Measurements from ENCODE around the gene CAPZB.

The CAPZB gene

DNA sequence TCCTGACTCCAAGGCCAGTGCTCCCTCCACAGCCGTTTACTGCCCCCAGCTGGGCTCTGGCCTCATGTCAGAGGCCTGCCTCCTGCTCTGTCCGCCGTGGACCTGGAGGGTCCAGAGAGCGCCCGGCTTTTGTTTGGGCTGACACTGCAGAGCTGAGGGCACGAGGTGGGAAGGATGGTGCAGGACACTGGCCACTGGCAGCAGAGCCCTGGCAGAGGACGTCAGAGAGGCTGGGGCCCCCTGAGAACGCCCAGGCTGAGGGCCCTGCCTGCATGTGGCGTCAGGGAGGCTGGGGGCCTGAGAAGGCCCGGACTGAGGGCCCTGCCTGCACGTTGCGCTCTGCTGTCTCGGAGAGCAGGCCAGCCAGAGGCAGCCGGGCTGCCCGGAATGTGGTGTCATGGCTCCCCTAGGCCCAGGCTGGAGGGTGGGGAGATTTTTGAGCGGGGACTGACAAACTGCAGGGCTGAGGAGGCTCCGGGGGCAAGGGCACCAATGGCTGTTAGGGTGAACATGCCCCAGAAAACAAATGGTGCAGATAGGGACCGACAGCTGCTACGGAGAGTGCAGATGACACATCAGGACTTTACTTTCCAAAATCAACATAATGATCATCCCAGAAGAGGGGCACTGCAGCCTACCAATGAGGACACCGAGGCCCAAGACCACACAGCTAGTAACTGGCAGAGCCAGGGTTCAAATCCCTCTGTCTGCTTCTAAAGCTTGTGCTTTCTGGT is 141.6 kb downstream of the CAPZB start:
- no peak for DNase-seq

DNA sequence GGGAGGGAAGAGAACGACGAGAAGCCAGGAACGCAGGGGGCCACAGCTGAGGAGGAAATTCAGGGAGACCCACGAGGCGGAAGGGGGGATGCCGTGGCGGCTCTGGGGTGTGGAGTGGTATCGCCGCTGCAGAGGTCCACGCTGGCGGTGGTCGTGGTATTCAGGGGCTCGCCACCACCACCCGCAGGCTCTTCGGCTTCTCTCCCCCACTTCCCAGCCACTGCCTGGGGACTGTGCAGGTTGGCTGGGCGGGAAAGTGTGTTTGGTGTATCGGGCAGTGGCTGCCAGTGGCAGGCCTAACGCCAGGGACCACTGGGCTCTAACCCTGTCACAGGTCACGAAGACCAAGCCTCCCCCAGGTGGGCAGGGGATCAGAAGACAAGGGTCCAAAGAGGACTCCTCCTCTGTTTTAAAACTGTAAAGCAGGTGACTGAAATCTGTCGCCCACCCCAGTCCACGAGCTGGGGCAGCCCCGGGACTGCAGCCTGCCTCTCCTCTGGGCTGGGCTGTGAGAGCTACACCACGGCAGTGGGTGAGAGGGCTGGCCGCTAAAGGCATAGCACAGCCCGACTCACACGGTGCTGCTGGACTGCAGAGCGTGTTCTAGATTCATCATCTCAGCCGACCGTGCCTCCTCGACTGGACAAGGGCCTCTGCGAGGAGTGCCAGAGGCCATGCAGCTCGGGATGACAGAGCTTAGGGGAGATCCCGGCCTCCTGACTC is 142.3 kb downstream of the CAPZB start:
- DNase-seq = no peak

DNA sequence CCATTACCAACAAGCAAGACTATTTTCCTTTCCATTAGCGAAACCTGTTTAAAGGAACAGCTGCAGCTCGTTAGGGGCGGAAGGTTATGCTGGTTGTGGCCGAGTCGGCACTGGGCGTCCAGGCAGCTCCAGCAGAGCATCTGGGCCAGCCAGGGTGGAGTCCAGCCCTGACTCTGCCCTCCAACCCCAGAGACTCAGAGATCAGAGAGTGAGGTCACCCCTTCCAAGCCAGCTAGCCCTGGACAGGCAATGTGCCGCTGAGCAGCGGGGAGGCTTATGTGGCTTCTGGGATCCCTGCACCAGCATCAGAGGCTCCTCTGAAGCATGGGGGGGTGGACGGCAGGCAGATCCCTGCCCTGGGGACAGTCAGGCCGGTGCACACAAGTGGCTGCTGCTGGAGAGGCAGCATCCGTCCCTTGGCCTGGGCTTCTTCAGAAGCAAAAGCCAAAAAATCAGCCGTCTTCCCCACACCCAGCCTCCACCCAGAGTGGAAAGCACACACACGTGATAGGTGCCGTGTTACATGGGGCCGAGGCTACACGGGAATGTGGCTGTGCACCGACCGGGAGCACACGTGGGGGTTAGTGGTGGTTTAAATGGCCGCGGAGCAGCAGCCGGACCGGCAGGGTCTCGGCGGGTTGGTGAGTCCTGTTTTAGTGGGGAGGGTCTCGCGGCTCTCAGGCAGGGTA is 143.1 kb downstream of the CAPZB start:
- no peak for DNase-seq

DNA sequence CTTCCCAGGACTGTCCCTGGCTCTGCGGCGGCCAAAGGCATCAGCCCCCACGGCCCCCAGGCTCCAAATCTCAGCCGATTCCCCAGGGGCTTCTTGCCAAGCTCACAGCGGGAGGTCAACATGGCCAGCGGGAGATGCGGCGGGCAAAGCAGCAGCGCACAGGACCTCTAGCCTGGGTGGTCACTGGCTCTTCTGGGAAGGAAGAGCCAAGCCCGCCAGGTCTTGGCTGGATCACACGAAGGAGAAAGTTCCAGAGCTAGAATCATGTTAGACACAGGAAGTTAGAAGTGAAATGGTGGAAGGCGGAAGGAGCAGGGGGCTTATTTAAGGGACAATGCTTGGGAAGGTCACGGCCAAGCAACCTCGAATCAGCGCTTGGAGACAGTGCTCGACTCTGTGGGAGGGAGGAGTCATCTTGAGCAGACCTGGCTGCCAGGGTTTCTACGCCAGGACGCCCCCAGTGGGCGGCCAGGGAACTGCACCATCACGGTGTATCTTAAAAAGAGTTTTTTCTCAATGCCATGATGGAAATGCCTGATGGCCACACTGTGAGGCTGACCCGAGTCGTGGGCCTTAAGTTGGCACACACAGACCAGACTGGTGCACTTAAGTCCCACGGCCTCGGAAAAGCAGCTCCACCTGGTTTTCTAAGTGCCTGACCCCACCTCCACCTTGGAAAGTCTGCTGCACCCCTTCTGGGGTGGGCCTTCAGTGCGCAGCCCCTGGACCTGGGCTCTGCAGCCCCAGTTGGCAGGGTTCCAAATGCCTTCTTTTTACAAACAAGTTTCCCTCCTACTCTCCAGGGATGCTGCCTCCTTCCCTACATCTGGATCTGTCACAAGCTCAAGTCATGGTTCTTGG is 143.9 kb downstream of the CAPZB start:
- peak; percentile 43 to 68 (median 58) for DNase-seq

DNA sequence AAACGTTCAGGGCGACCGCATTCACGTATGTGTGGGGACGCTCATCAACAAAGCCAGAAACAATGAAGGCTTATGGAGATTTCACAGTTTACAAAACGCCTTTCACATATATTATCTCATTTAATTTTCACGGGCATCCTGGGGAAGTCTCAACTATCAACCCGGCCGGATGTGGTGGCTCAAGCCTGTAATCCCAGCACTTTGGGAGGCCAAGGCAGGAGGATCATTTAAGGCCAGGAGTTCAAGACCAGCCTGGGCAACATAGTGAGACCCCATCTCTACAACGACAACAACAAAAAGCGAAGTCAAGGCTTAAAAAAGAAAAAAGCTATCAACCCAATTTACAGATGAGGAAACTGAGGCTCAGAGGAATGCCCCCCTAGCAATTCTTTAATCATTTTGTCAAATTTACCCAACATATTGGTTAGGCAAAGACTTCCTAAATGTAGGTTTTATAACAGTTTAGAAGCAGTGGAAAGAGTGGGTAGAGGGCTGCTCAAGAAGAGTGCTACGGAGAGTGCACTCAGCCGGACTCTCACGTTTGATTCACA is 144.9 kb downstream of the CAPZB start:
- no peak for DNase-seq

DNA sequence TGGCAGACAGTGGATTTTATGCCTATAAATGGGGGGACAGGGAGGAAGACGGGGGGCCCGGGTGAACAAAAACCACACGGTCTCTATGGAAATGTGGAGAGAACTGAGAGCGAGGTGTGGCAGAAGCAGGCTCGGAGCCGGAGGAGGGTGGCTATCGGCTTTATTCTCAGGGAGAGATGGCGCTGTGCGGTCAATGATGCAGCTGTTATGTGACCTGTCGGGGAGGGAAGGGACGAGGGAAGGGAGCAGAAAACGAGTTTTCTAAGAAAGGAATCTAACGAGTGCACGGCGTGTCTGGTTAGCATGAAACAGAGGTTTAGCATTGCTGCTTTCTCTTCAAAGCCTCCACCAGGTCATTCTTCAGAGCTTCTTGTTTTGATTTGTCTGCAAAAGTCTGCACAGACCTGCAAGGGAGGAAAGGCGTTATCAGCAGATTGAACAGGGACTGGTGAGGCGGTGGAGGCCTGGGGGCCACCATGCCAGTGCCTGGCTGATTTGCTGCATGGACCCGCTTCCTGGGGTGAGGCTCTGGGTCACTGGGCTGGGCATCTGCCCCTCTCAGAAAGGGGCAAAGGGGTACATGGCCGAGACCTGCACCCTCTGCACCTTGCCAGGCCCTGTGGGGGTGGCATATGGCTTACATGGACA is 146.0 kb downstream of the CAPZB start:
- DNase-seq = no peak

DNA sequence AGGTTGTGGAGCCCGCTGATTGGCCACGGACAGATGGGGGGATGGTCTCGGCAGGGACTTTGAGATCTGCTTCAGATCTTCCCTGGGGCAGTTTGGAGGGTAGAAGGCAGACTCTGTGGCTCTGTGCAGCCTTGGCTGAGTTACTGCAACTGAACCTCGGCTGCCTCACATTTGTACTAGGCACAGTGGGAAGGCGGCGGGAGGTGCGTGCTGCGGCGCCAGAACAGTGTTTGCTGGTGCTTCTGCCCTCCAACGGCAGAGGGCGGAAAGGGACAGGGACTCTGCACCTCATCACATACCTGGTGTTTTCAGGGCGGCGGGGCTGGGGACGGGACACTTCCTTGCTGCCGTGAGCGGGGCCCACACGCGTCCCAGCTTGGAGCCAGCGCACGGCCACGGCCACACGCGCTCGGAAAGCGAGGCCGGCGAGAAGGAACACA is 147.0 kb downstream of the CAPZB start:
- no peak for DNase-seq

DNA sequence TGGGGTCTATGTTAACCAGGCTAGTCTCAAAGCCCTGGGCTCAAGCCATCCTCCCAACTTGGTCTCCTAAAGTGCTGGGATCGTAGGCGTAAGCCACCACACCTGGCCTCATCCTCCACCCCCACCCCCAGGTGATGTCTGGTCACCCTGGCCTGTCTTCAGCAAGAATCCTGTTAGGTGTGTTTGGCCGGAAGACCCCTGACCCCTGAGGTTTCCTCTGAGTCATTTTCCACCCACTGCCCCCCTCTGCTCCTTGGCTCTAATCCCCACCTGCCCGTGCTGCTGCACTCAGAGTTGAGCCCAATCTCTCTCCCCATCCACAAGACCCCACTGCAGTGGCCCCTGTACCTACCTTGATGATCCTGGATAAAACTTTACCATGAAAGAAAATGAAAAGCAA is 148.1 kb downstream of the CAPZB start:
- DNase-seq = no peak

DNA sequence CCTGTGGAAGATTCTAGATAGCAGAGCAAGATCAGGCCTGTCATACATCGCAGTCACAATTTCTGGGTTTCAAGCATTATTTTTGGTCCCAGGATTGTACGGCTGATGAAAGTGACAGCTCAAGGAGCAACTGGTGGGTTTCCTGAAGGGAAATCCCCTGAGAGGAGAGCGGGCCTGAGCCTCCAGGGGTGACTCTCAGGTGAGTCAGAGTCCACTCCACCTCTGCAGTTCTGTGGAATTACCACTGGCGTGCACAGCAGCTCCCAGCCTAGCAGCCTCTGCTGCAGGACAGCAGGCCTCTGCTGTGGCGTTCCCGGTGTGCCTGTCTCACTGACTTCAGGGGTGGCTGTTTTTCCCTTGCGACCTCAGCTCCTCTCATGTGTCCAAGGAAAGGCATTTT is 148.8 kb downstream of the CAPZB start:
- no peak for DNase-seq

DNA sequence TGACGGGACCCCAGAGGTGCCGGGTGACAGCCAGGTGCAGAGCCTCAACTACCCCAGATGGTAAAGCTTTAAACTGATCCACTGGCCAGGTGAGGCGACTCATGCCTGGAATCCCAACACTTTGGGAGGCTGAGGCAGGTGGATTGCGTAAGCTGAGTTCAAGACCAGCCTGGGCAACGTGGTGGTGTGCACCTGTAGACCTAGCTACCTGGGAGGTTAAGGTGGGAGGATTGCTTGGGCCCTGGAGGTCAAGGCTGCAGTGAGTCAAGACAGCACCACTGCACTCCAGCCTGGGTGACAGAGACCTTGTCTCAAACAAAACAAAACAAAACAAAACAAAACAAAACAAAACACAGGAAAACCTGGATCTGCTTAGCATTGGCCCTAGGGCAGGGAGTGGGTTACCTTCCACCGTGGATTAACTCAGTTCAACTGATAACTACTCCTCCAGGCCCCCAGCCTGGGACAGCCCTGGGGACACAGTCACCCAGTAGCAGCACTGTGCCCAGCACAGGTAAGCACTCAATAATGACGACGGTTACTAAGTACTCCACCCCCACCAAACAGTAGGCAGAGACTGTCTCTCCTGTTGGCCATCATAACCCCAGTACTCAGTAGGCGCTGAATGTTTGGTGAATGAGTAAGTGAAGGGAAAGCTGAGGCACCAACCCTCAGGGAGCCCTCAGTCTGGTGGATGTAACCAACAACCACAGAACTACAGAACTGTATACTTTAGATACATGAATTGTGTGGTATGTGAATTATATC is 151.6 kb downstream of the CAPZB start:
- no peak for DNase-seq

DNA sequence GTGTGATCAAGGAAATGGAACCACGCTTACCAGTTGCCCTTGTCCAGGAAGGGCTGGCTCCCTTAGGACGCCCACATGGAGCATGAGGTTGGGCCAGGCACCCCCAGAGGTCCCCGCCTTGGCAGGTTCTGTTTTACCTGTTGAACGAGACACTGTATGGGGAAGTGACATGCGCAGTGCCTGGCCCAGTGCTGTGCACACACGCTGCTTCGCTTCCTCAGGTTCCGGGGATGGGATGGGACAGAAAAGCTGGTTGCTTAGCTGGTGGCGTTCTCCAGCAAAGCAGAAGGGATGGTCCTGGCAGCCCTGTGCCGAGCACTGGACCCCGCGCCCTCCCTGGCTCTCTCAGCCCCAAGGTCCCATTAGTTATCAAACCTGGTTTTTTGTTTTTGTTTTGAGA is 152.5 kb downstream of the CAPZB start:
- no peak for DNase-seq

DNA sequence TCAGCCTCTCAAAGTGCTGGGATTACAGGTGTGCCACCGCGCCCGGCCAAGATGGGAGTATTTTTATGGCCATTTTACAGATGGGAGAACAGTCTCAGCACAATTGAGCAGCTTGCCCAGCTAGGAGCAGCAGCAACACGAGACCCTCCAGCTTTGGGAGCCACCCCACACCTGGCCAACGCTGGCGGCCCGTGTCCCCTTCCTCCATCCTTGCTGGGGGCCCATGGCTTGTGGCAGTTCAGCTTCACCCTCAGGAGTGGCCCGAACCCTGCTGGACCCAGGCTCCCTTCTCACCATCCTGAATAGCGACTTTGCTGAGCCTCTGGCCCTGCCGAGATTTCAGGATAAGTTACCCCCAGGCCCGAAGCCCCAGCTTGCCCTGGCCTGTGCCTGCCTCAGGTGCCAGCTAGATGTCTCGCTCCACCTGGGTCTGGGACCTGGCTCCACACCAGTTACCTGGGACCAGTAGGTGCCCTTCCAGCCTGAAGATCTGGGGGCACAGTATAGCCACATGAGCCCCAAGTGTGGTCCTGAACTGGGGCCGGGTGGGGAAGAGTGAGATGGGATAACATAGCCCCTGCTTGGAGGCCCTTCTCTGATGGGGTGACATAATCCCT is 154.0 kb downstream of the CAPZB start:
- DNase-seq = no peak

DNA sequence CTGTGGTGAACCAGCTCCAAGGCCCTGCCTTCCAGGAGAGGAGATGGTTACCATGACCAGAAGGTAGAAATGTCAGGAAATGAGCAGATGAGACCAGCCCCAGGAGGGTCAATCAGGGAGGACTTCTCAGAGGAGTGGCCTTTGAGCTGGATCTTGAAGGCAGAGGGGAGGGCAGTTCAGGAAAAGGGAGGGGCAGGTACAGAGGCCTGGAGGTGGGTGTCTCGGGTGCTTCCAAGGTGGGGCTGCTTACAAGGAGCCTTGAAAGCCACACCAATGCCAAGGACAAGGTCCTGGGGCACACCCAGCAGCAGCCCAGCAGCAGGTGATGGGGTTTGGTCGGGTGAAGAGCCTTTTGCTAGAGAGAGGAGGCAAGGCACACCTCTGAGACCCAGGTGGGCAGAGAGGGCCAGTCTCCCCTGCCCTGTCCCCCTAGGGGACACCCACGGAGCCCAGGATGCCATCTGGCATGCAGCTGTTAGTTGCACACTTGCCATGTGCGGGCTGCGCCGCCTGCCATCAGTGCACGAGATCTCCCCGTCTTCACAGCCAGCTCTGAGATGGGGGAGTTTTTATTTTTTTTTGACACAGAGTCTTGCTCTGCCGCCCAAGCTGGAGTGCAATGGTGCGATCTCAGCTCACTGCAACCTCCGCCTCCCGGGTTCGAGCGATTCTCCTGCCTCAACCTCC is 154.7 kb downstream of the CAPZB start:
- DNase-seq = no peak

DNA sequence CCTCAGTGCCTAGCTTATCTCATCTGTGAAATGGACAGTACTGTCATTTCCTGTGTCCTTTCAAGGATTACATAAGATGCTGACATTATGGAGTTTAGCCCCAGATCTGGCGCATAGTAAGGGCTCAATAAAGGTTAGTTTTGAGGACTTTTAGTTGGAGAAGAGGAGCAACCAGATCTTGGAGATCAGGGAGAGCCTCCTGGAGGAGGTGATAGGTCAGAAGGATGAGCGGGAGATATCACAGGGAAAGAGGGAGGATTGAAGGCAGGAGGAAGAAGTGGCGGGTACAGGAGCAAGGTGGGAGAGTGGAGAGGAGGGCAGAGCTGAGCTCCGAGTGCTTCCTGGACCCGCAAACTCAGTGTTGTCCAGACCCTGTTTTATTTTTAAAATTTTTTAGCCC is 155.7 kb downstream of the CAPZB start:
- DNase-seq = no peak

DNA sequence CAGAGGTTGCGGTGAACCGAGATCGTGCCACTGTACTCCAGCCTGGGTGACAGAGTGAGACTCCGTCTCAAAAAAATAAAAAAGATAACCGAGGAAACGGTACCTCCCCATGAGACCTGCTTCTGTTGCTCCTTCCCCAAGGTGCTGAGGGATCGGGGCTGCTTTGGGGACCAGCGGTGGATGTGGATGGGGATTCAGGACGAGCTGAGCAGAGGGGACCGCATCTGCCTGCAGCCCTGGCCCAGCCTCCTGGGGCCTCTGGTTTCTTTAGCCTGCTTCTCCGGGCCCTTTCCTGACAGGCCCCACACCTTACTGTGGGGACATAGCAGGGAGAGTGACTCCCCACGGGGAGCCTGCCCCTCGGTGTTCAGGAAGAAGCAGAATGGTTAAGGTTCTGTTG is 156.2 kb downstream of the CAPZB start:
- no peak for DNase-seq

DNA sequence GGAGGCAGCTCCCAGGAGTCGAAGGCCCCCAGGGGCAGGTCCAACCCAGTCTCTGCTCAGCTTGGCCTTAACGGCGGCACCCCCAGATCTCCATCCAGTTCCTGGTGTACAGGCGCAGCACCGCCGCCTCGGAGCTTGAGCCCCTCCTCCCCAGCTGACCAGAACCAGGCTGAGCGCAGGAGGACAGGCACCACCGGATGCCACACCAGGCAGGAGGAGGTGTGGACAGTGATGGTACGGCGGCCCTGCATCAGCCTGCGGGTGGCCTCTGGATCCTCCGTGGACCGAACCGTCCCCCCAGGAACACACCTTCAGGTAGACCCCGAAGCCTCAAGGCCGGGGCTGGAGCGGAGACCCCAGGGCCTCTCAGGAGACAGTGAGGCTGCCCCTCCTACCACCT is 156.9 kb downstream of the CAPZB start:
- no peak for DNase-seq

DNA sequence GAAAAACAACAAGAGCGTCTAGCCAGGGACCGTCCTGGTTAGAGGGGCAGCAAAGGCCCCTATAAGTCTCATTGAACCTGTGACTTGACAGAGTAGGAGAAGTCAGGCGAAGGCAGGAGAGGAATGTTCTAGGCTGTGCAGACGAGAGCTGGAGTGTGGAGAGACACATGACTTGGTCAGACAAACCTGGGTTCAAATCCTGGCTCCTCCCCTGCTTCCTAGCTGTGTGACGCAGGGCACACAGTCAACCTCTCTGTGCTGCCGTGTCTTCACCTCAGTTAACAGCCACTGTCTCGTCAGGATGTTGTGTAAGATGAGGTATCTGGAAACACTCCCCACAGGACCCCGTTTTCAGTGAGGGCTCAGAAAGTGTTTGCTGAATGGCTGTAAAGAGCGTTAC is 157.6 kb downstream of the CAPZB start:
- DNase-seq = no peak

DNA sequence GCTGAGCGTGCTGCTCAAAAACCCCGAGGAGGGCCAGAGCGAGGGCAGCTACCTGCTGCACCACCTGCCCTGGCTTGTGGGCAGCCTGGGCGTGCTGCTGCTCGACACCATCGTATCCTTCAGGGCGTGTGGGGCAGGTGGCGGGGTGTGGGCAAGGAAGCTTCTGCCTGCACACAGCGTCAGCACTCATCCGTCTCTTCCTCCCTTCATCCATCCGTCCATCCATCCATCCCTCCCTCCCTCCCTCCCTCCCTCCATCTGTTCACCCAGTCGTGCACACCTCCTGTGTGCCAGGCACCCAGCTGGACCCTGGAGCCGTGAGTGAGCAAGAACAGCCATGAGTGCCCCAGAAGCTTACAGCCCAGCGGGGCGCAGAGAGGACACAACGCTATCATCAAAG is 158.0 kb downstream of the CAPZB start:
- DNase-seq = no peak

DNA sequence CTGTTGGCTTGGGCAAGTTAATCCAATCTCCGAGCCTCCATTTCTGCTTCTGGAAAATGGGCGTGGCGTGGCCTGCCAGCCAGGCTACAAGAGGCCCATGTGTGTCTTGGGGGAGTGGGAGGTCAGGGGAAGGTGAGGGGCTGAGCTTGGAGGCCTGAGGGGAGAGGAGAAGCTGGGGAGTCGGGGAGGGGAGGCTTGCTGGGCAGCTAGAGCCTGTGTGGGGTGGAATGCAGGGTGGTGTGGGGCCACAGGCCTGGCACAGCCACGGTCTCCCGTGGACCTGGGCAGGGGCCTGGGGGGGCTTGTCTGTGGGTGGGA is 158.6 kb downstream of the CAPZB start:
- no peak for DNase-seq

DNA sequence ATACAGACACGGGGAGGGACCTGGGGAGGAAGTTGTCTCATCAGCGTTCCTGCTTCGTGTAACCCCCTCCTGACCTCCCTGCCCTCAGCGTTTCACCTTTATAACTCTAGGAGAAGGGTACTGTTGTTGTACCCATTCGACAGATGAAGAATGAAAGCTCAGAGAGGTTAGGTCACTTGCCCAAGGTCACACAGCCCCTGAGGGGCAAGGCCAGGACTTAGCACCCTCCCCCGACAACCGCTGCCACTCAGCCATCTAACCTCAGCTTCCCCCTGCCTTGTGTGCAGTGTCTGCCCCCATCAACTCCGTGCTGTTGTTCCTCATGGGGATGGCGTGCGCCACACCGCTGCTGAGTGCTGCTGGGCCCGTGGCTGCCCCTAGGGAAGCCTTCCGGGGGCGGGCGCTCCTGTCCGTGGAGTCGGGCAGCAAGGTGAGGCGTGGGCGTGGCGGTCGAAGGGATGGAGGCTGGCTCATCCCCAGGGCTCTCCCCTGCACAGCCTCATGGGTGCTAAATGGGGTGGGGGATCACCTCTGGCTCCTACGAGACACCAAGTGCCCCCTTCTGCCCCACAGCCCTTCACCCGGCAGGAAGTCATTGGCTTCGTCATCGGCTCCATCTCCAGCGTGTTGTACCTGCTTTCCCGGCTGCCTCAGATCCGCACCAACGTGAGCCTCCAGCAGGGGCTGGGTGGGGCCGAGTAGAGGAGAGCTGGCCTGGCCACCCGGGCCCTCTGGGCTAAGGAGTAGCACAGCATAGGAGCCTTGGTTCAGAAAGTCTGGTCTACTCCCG is 159.2 kb downstream of the CAPZB start:
- no peak for DNase-seq

Measured in activated naive CD4-positive, alpha-beta T cell (primary cell).